Non-pigmented ciliary epithelial cell (primary cell): ENCODE results near the gene CTSD.

Experiments used
- DNase-seq: peaks from one replicate; pipeline ENCODE4 v3.0.0-alpha.2; 2010; ENCODE audit warnings: low read depth

Gene CTSD

GRCh38 chr11:1729692-1730011 lies 34.1 kb downstream of the CTSD start:
- DNase-seq, result no peak

GRCh38 chr11:1728931-1729691 lies 34.6 kb downstream of the CTSD start:
- DNase-seq, result no peak

- DNase-seq, result no peak
These were observed 35.4 kb downstream of the CTSD start for GRCh38 chr11:1728301-1728700.

- DNase-seq, result no peak
These were observed 35.9 kb downstream of the CTSD start for GRCh38 chr11:1727861-1728260.

GRCh38 chr11:1727096-1727690 lies 36.5 kb downstream of the CTSD start:
- no peak for DNase-seq

GRCh38 chr11:1719781-1720180 lies 43.9 kb downstream of the CTSD start:
- DNase-seq, result no peak

GRCh38 chr11:1718326-1718725 lies 45.4 kb downstream of the CTSD start:
- no peak for DNase-seq

- DNase-seq, result no peak
These were observed 46.0 kb downstream of the CTSD start for GRCh38 chr11:1717745-1718144.

- DNase-seq, result no peak
These were observed 48.5 kb downstream of the CTSD start for GRCh38 chr11:1714908-1715885.

GRCh38 chr11:1708716-1709115 lies 55.0 kb downstream of the CTSD start:
- no peak for DNase-seq

GRCh38 chr11:1707751-1708150 lies 56.0 kb downstream of the CTSD start:
- no peak for DNase-seq

GRCh38 chr11:1706634-1707400 lies 56.9 kb downstream of the CTSD start:
- DNase-seq, result no peak

- DNase-seq, result no peak
These were observed 58.3 kb downstream of the CTSD start for GRCh38 chr11:1705126-1706052.

- DNase-seq, result no peak
These were observed 60.6 kb downstream of the CTSD start for GRCh38 chr11:1703146-1703545.
